ENCODE measurements around the gene AK3. TPM values are rescaled to one million over a fixed set of nuclear protein-coding genes. Genes with fewer than 3 reads are reported as not detected.

The AK3 gene
- total RNA-seq, 1 experiment from 2014 or later = 41.5 TPM

DNA sequence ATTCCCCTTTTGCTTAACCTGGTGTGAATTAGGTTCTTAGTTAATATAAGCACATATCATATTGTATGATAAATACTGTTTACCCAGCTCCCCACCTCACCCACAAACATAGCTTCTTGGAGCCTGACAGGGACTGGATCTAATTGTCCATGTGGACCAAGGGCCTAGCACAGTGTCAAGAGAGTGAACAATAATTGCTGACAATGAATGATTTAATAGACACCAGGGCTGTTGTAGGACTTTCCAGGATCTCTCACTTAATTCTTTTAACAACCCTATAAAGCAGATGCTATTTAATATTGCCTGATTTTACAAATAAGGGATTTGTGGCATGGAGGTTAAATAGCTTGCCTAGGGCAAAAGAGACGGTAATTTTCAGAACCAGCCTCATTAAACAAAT lies 24.8 kb downstream of the AK3 start:
- no peaks in the 10 kb centered on the region for H3K4me1 Mint-ChIP-seq
- Histone ChIP-seq H3K79me1 (ENCODE audit: insufficient read depth, low read depth, low read length, poor library complexity, severe bottlenecking) (no peaks in the 10 kb centered on the region), H3K4me2 (ENCODE audit: insufficient read depth, insufficient read length, low read length) (no peak overlapping the region), H3K18ac (ENCODE audit: insufficient read length, low read depth, low read length) (no peak overlapping the region), H3K56ac (ENCODE audit: insufficient read length, low read depth, low read length) (no peak overlapping the region), H3K4me1 (ENCODE audit: insufficient read depth, low read length) (no peaks in the 10 kb centered on the region), H3K14ac (ENCODE audit: insufficient read depth, low read length) (no peak overlapping the region), H3K27me3 (ENCODE audit: insufficient read depth, low read length) (no peaks in the 10 kb centered on the region), H3K27ac (ENCODE audit: insufficient read length, low read depth, low read length) (no peak overlapping the region), H4K8ac (replicated peaks; ENCODE audit: insufficient read length, low read depth, low read length) (no peak overlapping the region), H3K23me2 (ENCODE audit: insufficient read length, low read depth, low read length, poor library complexity, severe bottlenecking) (no peaks in the 10 kb centered on the region), H2BK15ac (ENCODE audit: low read depth, low read length) (no peak overlapping the region), H3K9me3 (ENCODE audit: control insufficient read depth, low read depth, low read length) (no peaks in the 10 kb centered on the region), H3K23ac (ENCODE audit: insufficient read length, low read depth, low read length) (no peak overlapping the region), H3T11ph (ENCODE audit: low read length) (no peak overlapping the region), H4K91ac (ENCODE audit: insufficient read length, low read depth, low read length) (no peak overlapping the region), H4K5ac (ENCODE audit: insufficient read length, low read depth, low read length) (no peak overlapping the region), H2BK5ac (ENCODE audit: insufficient read length, low read length) (no peak overlapping the region), H3K4ac (ENCODE audit: low read depth, low read length) (no peak overlapping the region), H2AFZ (ENCODE audit: low read length) (no peak overlapping the region), H2BK12ac (ENCODE audit: insufficient read length, low read depth, low read length) (no peak overlapping the region), H2BK120ac (ENCODE audit: low read depth, low read length, poor library complexity, severe bottlenecking) (no peak overlapping the region), H3K79me2 (ENCODE audit: insufficient read depth, low read length) (no peaks in the 10 kb centered on the region), H2BK20ac (ENCODE audit: low read depth, low read length, poor library complexity, severe bottlenecking) (no peak overlapping the region), H4K20me1 (ENCODE audit: control insufficient read depth, insufficient read depth, insufficient read length) (no peaks in the 10 kb centered on the region), H3K9ac (ENCODE audit: extremely low read depth, insufficient read length, low read length) (no peak overlapping the region), H2AK5ac (ENCODE audit: insufficient read length, low read length) (no peak overlapping the region)
- TF ChIP-seq, protein P1, sequence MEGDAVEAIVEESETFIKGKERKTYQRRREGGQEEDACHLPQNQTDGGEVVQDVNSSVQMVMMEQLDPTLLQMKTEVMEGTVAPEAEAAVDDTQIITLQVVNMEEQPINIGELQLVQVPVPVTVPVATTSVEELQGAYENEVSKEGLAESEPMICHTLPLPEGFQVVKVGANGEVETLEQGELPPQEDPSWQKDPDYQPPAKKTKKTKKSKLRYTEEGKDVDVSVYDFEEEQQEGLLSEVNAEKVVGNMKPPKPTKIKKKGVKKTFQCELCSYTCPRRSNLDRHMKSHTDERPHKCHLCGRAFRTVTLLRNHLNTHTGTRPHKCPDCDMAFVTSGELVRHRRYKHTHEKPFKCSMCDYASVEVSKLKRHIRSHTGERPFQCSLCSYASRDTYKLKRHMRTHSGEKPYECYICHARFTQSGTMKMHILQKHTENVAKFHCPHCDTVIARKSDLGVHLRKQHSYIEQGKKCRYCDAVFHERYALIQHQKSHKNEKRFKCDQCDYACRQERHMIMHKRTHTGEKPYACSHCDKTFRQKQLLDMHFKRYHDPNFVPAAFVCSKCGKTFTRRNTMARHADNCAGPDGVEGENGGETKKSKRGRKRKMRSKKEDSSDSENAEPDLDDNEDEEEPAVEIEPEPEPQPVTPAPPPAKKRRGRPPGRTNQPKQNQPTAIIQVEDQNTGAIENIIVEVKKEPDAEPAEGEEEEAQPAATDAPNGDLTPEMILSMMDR (conservative IDR thresholded peaks at IDR 0.05) = no peak
- H3K36me3 Mint-ChIP-seq (ENCODE audit: insufficient read depth in 1 of 3, low read depth in 3 of 3) = peaks cover 14 to 66% (median 30%) of the 10 kb centered on the region in 3 experiments
- no CpG with 5 or more reads among the region's 1 CpG for WGBS (ENCODE audit: extremely low coverage, insufficient read length, low lambda C conversion rate)
- peak overlapping the region in 1 of 3 experiments; percentile 96; a peak in 2 of 7 replicates for H3K27ac Mint-ChIP-seq
- no peak for DNase-seq
- peaks cover 4 to 6% of the 10 kb centered on the region in 2 experiments; a peak in 3 of 5 replicates for H3K9me3 Mint-ChIP-seq
- H3K4me3 Mint-ChIP-seq = no peak overlapping the region
- no peaks in the 10 kb centered on the region for H3K27me3 Mint-ChIP-seq (ENCODE audit: low read depth)
